Measurements from ENCODE around the gene UMODL1.

Gene UMODL1

GRCh38 chr21:42063191-42063570, 7.9 kb upstream of the UMODL1 start:
- Histone ChIP-seq H3K9me3 (ENCODE audit: low read length) (no peaks in the 10 kb centered on the region), H3K27ac (ENCODE audit: low read depth, low read length) (no peak overlapping the region), H3K4me3 (ENCODE audit: low read depth in 1 of 2, low read length in 2 of 2) (no peak overlapping the region), H3K27me3 (ENCODE audit: control insufficient read depth in 1 of 2, insufficient read depth in 2 of 2, low read length in 2 of 2) (peaks cover 0 to 6% of the 10 kb centered on the region in 2 donors), H3K36me3 (ENCODE audit: insufficient read depth, low read length) (no peaks in the 10 kb centered on the region), H3K9ac (ENCODE audit: low read length) (no peak overlapping the region), H3K4me1 (ENCODE audit: insufficient read depth, low read length) (no peaks in the 10 kb centered on the region)

GRCh38 chr21:42063571-42064521, 7.3 kb upstream of the UMODL1 start:
- Histone ChIP-seq H3K9me3 (ENCODE audit: low read length) (no peaks in the 10 kb centered on the region), H3K4me1 (ENCODE audit: insufficient read depth, low read length) (no peaks in the 10 kb centered on the region), H3K36me3 (ENCODE audit: insufficient read depth, low read length) (no peaks in the 10 kb centered on the region), H3K27ac (ENCODE audit: low read depth, low read length) (no peak overlapping the region), H3K9ac (ENCODE audit: low read length) (no peak overlapping the region), H3K27me3 (ENCODE audit: control insufficient read depth in 1 of 2, insufficient read depth in 2 of 2, low read length in 2 of 2) (peaks cover 0 to 6% of the 10 kb centered on the region in 2 donors), H3K4me3 (ENCODE audit: low read depth in 1 of 2, low read length in 2 of 2) (no peak overlapping the region)

- no peak overlapping the region for H3K9ac ChIP-seq (ENCODE audit: low read length)
- no peaks in the 10 kb centered on the region for H3K4me1 ChIP-seq (ENCODE audit: insufficient read depth, low read length)
- no peak overlapping the region for H3K27ac ChIP-seq (ENCODE audit: low read depth, low read length)
- no peaks in the 10 kb centered on the region for H3K9me3 ChIP-seq (ENCODE audit: low read length)
- H3K27me3 ChIP-seq (ENCODE audit: control insufficient read depth in 1 of 2, insufficient read depth in 2 of 2, low read length in 2 of 2) = peaks cover 0 to 6% of the 10 kb centered on the region in 2 donors
- H3K4me3 ChIP-seq (ENCODE audit: low read depth in 1 of 2, low read length in 2 of 2) = no peak overlapping the region
- no peaks in the 10 kb centered on the region for H3K36me3 ChIP-seq (ENCODE audit: insufficient read depth, low read length)
Observed at GRCh38 chr21:42066521-42066920, 4.6 kb upstream of the UMODL1 start.

- H3K4me3 ChIP-seq (ENCODE audit: low read depth in 1 of 2, low read length in 2 of 2) = no peak overlapping the region
- H3K36me3 ChIP-seq (ENCODE audit: insufficient read depth, low read length) = no peaks in the 10 kb centered on the region
- no peak overlapping the region for H3K9ac ChIP-seq (ENCODE audit: low read length)
- no peaks in the 10 kb centered on the region for H3K9me3 ChIP-seq (ENCODE audit: low read length)
- no peaks in the 10 kb centered on the region for H3K4me1 ChIP-seq (ENCODE audit: insufficient read depth, low read length)
- no peak overlapping the region for H3K27ac ChIP-seq (ENCODE audit: low read depth, low read length)
- peaks cover 0 to 6% of the 10 kb centered on the region in 2 donors for H3K27me3 ChIP-seq (ENCODE audit: control insufficient read depth in 1 of 2, insufficient read depth in 2 of 2, low read length in 2 of 2)
Observed at GRCh38 chr21:42067531-42068255, 3.4 kb upstream of the UMODL1 start.

- H3K9ac ChIP-seq (ENCODE audit: low read length) = no peak overlapping the region
- no peaks in the 10 kb centered on the region for H3K9me3 ChIP-seq (ENCODE audit: low read length)
- no peak overlapping the region for H3K27ac ChIP-seq (ENCODE audit: low read depth, low read length)
- H3K4me3 ChIP-seq (ENCODE audit: low read depth in 1 of 2, low read length in 2 of 2) = no peak overlapping the region
- peaks cover 0 to 5% of the 10 kb centered on the region in 2 donors for H3K27me3 ChIP-seq (ENCODE audit: control insufficient read depth in 1 of 2, insufficient read depth in 2 of 2, low read length in 2 of 2)
- no peaks in the 10 kb centered on the region for H3K36me3 ChIP-seq (ENCODE audit: insufficient read depth, low read length)
- H3K4me1 ChIP-seq (ENCODE audit: insufficient read depth, low read length) = no peaks in the 10 kb centered on the region
Observed at GRCh38 chr21:42068256-42068545, 2.9 kb upstream of the UMODL1 start.

GRCh38 chr21:42068592-42068991, 2.5 kb upstream of the UMODL1 start:
- no peaks in the 10 kb centered on the region for H3K36me3 ChIP-seq (ENCODE audit: insufficient read depth, low read length)
- H3K9ac ChIP-seq (ENCODE audit: low read length) = no peak overlapping the region
- no peaks in the 10 kb centered on the region for H3K4me1 ChIP-seq (ENCODE audit: insufficient read depth, low read length)
- H3K9me3 ChIP-seq (ENCODE audit: low read length) = no peaks in the 10 kb centered on the region
- H3K27me3 ChIP-seq (ENCODE audit: control insufficient read depth in 1 of 2, insufficient read depth in 2 of 2, low read length in 2 of 2) = peaks cover 0 to under 1% of the 10 kb centered on the region in 2 donors
- H3K27ac ChIP-seq (ENCODE audit: low read depth, low read length) = no peak overlapping the region
- no peak overlapping the region for H3K4me3 ChIP-seq (ENCODE audit: low read depth in 1 of 2, low read length in 2 of 2)

- Histone ChIP-seq H3K4me3 (ENCODE audit: low read depth in 1 of 2, low read length in 2 of 2) (no peak overlapping the region), H3K27me3 (ENCODE audit: control insufficient read depth in 1 of 2, insufficient read depth in 2 of 2, low read length in 2 of 2) (no peaks in the 10 kb centered on the region), H3K9me3 (ENCODE audit: low read length) (no peaks in the 10 kb centered on the region)
Observed at GRCh38 chr21:42069327-42069726, 1.8 kb upstream of the UMODL1 start.

GRCh38 chr21:42069843-42070242, 1.3 kb upstream of the UMODL1 start:
- Histone ChIP-seq H3K27ac (ENCODE audit: low read depth, low read length) (no peak overlapping the region), H3K9ac (ENCODE audit: low read length) (no peak overlapping the region), H3K4me1 (ENCODE audit: insufficient read depth, low read length) (no peaks in the 10 kb centered on the region), H3K4me3 (ENCODE audit: low read depth in 1 of 2, low read length in 2 of 2) (no peak overlapping the region), H3K9me3 (ENCODE audit: low read length) (no peaks in the 10 kb centered on the region), H3K36me3 (ENCODE audit: insufficient read depth, low read length) (no peaks in the 10 kb centered on the region), H3K27me3 (ENCODE audit: control insufficient read depth in 1 of 2, insufficient read depth in 2 of 2, low read length in 2 of 2) (no peaks in the 10 kb centered on the region)

More at GRCh38 chr21:42069327-42069726, 1.8 kb upstream of the UMODL1 start:
- no peak overlapping the region for H3K27ac ChIP-seq (ENCODE audit: low read depth, low read length)
- H3K9ac ChIP-seq (ENCODE audit: low read length) = no peak overlapping the region
- H3K4me1 ChIP-seq (ENCODE audit: insufficient read depth, low read length) = no peaks in the 10 kb centered on the region
- no peaks in the 10 kb centered on the region for H3K36me3 ChIP-seq (ENCODE audit: insufficient read depth, low read length)

- H3K4me3 ChIP-seq (ENCODE audit: low read depth in 1 of 2, low read length in 2 of 2) = no peak overlapping the region
- no peak overlapping the region for H3K27ac ChIP-seq (ENCODE audit: low read depth, low read length)
- H3K27me3 ChIP-seq (ENCODE audit: control insufficient read depth in 1 of 2, insufficient read depth in 2 of 2, low read length in 2 of 2) = no peaks in the 10 kb centered on the region
- no peak overlapping the region for H3K9ac ChIP-seq (ENCODE audit: low read length)
- no peaks in the 10 kb centered on the region for H3K36me3 ChIP-seq (ENCODE audit: insufficient read depth, low read length)
- no peaks in the 10 kb centered on the region for H3K4me1 ChIP-seq (ENCODE audit: insufficient read depth, low read length)
- H3K9me3 ChIP-seq (ENCODE audit: low read length) = no peaks in the 10 kb centered on the region
Observed at GRCh38 chr21:42073145-42074099, 2.3 kb downstream of the UMODL1 start.

- no peaks in the 10 kb centered on the region for H3K9me3 ChIP-seq (ENCODE audit: low read length)
- peaks cover 3% of the 10 kb centered on the region for H3K4me1 ChIP-seq (ENCODE audit: insufficient read depth, low read length)
- no peak overlapping the region for H3K27ac ChIP-seq (ENCODE audit: low read depth, low read length)
- no peaks in the 10 kb centered on the region for H3K27me3 ChIP-seq (ENCODE audit: control insufficient read depth in 1 of 2, insufficient read depth in 2 of 2, low read length in 2 of 2)
- no peak overlapping the region for H3K4me3 ChIP-seq (ENCODE audit: low read depth in 1 of 2, low read length in 2 of 2)
- H3K9ac ChIP-seq (ENCODE audit: low read length) = no peak overlapping the region
- H3K36me3 ChIP-seq (ENCODE audit: insufficient read depth, low read length) = no peaks in the 10 kb centered on the region
Observed at GRCh38 chr21:42075686-42076471, 4.8 kb downstream of the UMODL1 start.
